ENCODE measurements around the gene CMTM1.

DNA sequence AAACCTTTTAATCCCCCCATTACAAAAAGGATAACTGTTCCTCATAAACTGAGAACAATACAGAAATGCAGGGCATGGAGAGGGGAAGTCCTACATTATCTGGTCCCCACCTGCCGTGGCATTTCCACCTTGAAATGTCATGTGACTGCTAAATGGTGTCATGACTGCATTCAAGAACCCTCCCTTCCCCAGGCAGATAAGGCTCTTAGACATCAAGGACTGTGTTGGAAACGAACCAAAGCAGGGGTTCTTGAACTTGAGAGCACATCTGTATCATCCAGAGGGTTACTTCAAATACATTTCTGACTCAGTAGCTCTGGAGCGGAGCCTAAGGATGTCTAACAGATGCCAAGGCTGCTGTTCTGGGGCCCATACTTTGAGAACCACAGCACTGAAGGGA is 56.6 kb downstream of the CMTM1 start:
- TF ChIP-seq, protein P1, sequence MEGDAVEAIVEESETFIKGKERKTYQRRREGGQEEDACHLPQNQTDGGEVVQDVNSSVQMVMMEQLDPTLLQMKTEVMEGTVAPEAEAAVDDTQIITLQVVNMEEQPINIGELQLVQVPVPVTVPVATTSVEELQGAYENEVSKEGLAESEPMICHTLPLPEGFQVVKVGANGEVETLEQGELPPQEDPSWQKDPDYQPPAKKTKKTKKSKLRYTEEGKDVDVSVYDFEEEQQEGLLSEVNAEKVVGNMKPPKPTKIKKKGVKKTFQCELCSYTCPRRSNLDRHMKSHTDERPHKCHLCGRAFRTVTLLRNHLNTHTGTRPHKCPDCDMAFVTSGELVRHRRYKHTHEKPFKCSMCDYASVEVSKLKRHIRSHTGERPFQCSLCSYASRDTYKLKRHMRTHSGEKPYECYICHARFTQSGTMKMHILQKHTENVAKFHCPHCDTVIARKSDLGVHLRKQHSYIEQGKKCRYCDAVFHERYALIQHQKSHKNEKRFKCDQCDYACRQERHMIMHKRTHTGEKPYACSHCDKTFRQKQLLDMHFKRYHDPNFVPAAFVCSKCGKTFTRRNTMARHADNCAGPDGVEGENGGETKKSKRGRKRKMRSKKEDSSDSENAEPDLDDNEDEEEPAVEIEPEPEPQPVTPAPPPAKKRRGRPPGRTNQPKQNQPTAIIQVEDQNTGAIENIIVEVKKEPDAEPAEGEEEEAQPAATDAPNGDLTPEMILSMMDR (IDR thresholded peaks at IDR 0.05; ENCODE audit: poor library complexity) = no peak
- no peak for TF ChIP-seq EZH2phosphoT487 (IDR thresholded peaks at IDR 0.05; ENCODE audit: low read depth, severe bottlenecking, unreplicated experiment)

All from hepatocyte (in vitro differentiated cells).